ENCODE data around the gene CDCP2. TPM values are rescaled to one million over a fixed set of nuclear protein-coding genes. Genes with fewer than 3 reads are reported as not detected.

Gene CDCP2
- total RNA-seq, 4 donors from 2014 or later: 0.19 TPM; not detected in 3

- ATAC-seq (ENCODE audit: low FRiP score) (no peak), DNase-seq (ENCODE audit: low spot score) (no peak)
- TF ChIP-seq CTCF (IDR thresholded peaks at IDR 0.05): no peak
Observed at GRCh38 chr1:54190526-54190925, 37.7 kb upstream of the CDCP2 start.

- TF ChIP-seq CTCF (IDR thresholded peaks at IDR 0.05): no peak
- DNase-seq (ENCODE audit: low spot score): no peak
- no peak for ATAC-seq (ENCODE audit: low FRiP score)
Observed at GRCh38 chr1:54188291-54188690, 35.5 kb upstream of the CDCP2 start.

GRCh38 chr1:54186056-54186455, 33.3 kb upstream of the CDCP2 start:
- no peak for DNase-seq (ENCODE audit: low spot score)
- TF ChIP-seq CTCF (IDR thresholded peaks at IDR 0.05): no peak
- no peak for ATAC-seq (ENCODE audit: low FRiP score)

GRCh38 chr1:54180701-54181360, 28.0 kb upstream of the CDCP2 start:
- no peak for DNase-seq (ENCODE audit: low spot score)
- ATAC-seq (ENCODE audit: low FRiP score): no peak
- no peak for TF ChIP-seq CTCF (IDR thresholded peaks at IDR 0.05)

- no peak for TF ChIP-seq CTCF (IDR thresholded peaks at IDR 0.05)
- DNase-seq (ENCODE audit: low spot score): no peak
- no peak for ATAC-seq (ENCODE audit: low FRiP score)
Observed at GRCh38 chr1:54178296-54179070, 25.7 kb upstream of the CDCP2 start.

- no peak for TF ChIP-seq CTCF (IDR thresholded peaks at IDR 0.05)
- ATAC-seq (ENCODE audit: low FRiP score) (no peak), DNase-seq (ENCODE audit: low spot score) (no peak)
Observed at GRCh38 chr1:54177726-54178125, 24.9 kb upstream of the CDCP2 start.
